ENCODE measurements around the gene PPARGC1A.

PPARGC1A gene

DNA sequence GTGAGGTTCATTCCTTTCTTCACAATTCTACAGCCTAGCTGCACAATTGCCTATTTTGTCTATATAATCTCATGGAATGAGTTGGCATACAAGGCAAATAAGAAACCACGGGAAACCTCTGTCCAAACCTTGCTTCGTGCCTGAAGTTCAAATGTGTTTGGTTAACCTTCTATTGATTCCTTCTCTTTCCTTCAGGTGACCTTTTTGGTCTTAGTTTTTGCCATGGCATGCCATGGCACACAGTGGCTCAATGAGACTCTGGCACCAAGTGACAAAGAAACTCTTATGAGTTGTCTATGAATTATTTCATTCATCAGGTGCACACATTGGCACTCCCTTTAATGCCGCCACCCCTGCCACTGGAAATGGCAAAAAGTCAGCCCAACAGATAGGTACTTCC is 101.8 kb downstream of the PPARGC1A start:
- no peaks in the 10 kb centered on the region for H3F3A ChIP-seq (ENCODE audit: control insufficient read depth, insufficient read depth)
- no peak for TF ChIP-seq EZH2phosphoT487 (IDR thresholded peaks at IDR 0.05; ENCODE audit: borderline replicate concordance, low read length)
- TF ChIP-seq, protein P1, sequence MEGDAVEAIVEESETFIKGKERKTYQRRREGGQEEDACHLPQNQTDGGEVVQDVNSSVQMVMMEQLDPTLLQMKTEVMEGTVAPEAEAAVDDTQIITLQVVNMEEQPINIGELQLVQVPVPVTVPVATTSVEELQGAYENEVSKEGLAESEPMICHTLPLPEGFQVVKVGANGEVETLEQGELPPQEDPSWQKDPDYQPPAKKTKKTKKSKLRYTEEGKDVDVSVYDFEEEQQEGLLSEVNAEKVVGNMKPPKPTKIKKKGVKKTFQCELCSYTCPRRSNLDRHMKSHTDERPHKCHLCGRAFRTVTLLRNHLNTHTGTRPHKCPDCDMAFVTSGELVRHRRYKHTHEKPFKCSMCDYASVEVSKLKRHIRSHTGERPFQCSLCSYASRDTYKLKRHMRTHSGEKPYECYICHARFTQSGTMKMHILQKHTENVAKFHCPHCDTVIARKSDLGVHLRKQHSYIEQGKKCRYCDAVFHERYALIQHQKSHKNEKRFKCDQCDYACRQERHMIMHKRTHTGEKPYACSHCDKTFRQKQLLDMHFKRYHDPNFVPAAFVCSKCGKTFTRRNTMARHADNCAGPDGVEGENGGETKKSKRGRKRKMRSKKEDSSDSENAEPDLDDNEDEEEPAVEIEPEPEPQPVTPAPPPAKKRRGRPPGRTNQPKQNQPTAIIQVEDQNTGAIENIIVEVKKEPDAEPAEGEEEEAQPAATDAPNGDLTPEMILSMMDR (IDR thresholded peaks at IDR 0.05; ENCODE audit: low read depth, low read length, poor library complexity, severe bottlenecking), result no peak
- H3K4me3 ChIP-seq (ENCODE audit: low read length), result no peak overlapping the region
- no peak overlapping the region for H3K27ac ChIP-seq (ENCODE audit: low read depth, low read length)
- no peaks in the 10 kb centered on the region for H3K79me2 ChIP-seq (ENCODE audit: control insufficient read depth, low read length)
- H3K4me1 ChIP-seq (ENCODE audit: control insufficient read depth, low read length), result no peaks in the 10 kb centered on the region
- no peaks in the 10 kb centered on the region for H3K9me3 ChIP-seq (ENCODE audit: control insufficient read depth, insufficient read depth, low read length)
- no peaks in the 10 kb centered on the region for H3K9me2 ChIP-seq (replicated peaks; ENCODE audit: control insufficient read depth, low read length)
- no peaks in the 10 kb centered on the region for H4K20me1 ChIP-seq (ENCODE audit: control insufficient read depth, insufficient read depth, low read depth, low read length)
- no peaks in the 10 kb centered on the region for H3K36me3 ChIP-seq (ENCODE audit: control insufficient read depth, low read length)
- no peak overlapping the region for H3K4me2 ChIP-seq (ENCODE audit: low read length)
- H3K27me3 ChIP-seq (ENCODE audit: control insufficient read depth, low read length), result no peaks in the 10 kb centered on the region

DNA sequence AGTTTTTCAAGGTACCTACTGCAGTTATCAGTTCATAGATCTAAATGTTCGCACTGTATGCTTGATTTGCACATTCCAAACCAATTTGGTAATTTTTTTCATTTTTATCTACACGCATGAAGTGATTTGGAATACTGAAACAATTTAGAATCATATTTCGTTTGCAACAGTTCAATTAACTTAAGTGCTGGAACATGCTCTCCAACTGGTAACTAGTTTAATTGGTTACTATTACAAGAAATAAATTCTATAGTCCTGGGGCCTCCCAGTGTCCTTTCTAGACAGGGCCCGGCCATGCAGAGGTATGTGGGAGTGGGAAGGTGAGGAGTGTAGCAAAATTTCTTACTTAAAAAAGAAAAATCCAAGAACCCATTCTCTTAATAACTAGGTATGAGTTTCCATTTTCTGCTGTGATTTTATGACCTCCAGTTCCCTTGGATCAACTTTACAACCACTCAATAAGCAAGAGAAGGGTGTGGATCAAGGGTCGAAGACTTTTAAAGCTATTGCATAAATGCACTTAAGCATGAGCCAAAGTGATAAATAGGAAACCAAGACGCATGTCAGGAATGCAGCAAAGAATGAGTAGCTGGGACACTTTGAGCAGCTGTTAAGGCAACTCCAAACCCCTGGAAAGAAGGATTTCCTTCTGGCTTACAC is 106.9 kb downstream of the PPARGC1A start:
- Histone ChIP-seq H3K36me3 (ENCODE audit: control insufficient read depth, low read length) (no peaks in the 10 kb centered on the region), H3K4me2 (ENCODE audit: low read length) (no peak overlapping the region)
- TF ChIP-seq, protein P1 (IDR thresholded peaks at IDR 0.05; ENCODE audit: low read depth, low read length, poor library complexity, severe bottlenecking), result no peak
- TF ChIP-seq EZH2phosphoT487 (IDR thresholded peaks at IDR 0.05; ENCODE audit: borderline replicate concordance, low read length), result no peak

DNA sequence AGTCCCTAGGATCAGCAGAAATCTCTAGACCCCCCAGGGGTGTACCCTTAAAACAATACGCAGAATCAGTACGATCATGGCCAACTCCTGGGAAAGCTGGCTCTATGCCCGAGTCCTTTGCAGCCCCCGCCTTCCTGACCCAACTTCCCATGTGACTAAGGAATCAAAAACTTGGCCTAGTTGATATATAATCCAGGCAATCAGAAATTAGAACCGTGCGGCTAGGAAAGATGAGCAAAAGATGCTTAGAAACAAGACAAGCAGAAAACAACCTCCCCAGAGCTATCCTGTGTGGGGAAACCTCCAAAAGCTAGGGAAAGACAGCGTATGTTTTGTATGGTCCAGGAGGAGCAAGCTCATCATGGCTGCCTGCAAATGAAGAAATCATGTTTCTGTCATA is 110.0 kb downstream of the PPARGC1A start:
- H4K20me1 ChIP-seq (ENCODE audit: control insufficient read depth, insufficient read depth, low read depth, low read length), result no peaks in the 10 kb centered on the region
- no peaks in the 10 kb centered on the region for H3K36me3 ChIP-seq (ENCODE audit: control insufficient read depth, low read length)
- H3K27me3 ChIP-seq (ENCODE audit: control insufficient read depth, low read length), result no peaks in the 10 kb centered on the region
- no peaks in the 10 kb centered on the region for H3K9me2 ChIP-seq (replicated peaks; ENCODE audit: control insufficient read depth, low read length)
- no peak for TF ChIP-seq EZH2phosphoT487 (IDR thresholded peaks at IDR 0.05; ENCODE audit: borderline replicate concordance, low read length)
- TF ChIP-seq, protein P1 (IDR thresholded peaks at IDR 0.05; ENCODE audit: low read depth, low read length, poor library complexity, severe bottlenecking), result no peak
- H3K9me3 ChIP-seq (ENCODE audit: control insufficient read depth, insufficient read depth, low read length), result no peaks in the 10 kb centered on the region
- no peak overlapping the region for H3K4me2 ChIP-seq (ENCODE audit: low read length)
- H3K4me3 ChIP-seq (ENCODE audit: low read length), result no peak overlapping the region
- H3K79me2 ChIP-seq (ENCODE audit: control insufficient read depth, low read length), result no peaks in the 10 kb centered on the region
- no peaks in the 10 kb centered on the region for H3K4me1 ChIP-seq (ENCODE audit: control insufficient read depth, low read length)
- no peak overlapping the region for H3K27ac ChIP-seq (ENCODE audit: low read depth, low read length)
- no peaks in the 10 kb centered on the region for H3F3A ChIP-seq (ENCODE audit: control insufficient read depth, insufficient read depth)

More for the DNA sequence above, 106.9 kb downstream of the PPARGC1A start:
- Histone ChIP-seq H3F3A (ENCODE audit: control insufficient read depth, insufficient read depth) (no peaks in the 10 kb centered on the region), H3K27ac (ENCODE audit: low read depth, low read length) (no peak overlapping the region), H3K9me2 (replicated peaks; ENCODE audit: control insufficient read depth, low read length) (no peaks in the 10 kb centered on the region), H4K20me1 (ENCODE audit: control insufficient read depth, insufficient read depth, low read depth, low read length) (no peaks in the 10 kb centered on the region), H3K9me3 (ENCODE audit: control insufficient read depth, insufficient read depth, low read length) (no peaks in the 10 kb centered on the region), H3K79me2 (ENCODE audit: control insufficient read depth, low read length) (no peaks in the 10 kb centered on the region), H3K4me1 (ENCODE audit: control insufficient read depth, low read length) (no peaks in the 10 kb centered on the region), H3K4me3 (ENCODE audit: low read length) (no peak overlapping the region), H3K27me3 (ENCODE audit: control insufficient read depth, low read length) (no peaks in the 10 kb centered on the region)

All from DOHH2 (cell line).